ENCODE results near the gene FOXN3. TPM values are rescaled to one million over a fixed set of nuclear protein-coding genes. Genes with fewer than 3 reads are reported as not detected.

Gene FOXN3
- polyA plus RNA-seq, 1 donor (not counting 4 experiments of a cell fraction or from before 2014, with no cell fraction given), result 10.2 TPM

DNA sequence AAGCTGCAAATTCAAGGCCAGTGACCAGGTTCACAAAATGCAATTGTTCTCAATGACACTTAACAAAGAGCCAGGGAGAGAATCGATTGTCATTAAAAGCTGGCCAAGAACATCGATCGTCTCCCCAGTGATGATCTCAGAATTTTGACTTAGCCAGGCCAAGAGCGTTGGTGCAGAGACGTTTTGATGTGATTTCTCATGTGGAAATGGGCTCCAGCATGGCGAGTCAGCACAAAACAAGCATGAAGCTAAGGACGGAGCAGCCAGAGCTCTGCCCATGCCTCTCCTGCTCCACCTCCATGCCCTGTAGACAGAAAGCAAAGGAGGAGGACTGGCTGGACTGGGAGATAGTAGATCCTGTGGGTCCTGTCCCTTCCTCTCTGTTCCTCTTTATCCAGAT is 270.8 kb downstream of the FOXN3 start:
- H3K9ac ChIP-seq (ENCODE audit: control insufficient read depth, extremely low read depth, insufficient read depth, low read length), result no peak overlapping the region
- DNase-seq (ENCODE audit: low read depth, low spot score), result no peak
- no peak overlapping the region for H2AFZ ChIP-seq (ENCODE audit: control insufficient read depth, low read length)
- no peaks in the 10 kb centered on the region for H3K79me2 ChIP-seq (ENCODE audit: control insufficient read depth, insufficient read depth, low read length)
- no peaks in the 10 kb centered on the region for H3K9me1 ChIP-seq (ENCODE audit: control insufficient read depth, extremely low read depth, insufficient read depth, low read length)
- no peaks in the 10 kb centered on the region for H4K20me1 ChIP-seq (ENCODE audit: control insufficient read depth, extremely low read depth, insufficient read depth, low read length)
- peaks cover 14% of the 10 kb centered on the region for H3K27me3 ChIP-seq (ENCODE audit: control insufficient read depth, extremely low read depth, insufficient read depth, low read length)
- H3K27ac ChIP-seq (ENCODE audit: control insufficient read depth, insufficient read depth, low read length), result no peak overlapping the region
- no peaks in the 10 kb centered on the region for H3K9me3 ChIP-seq (ENCODE audit: control insufficient read depth, low read depth, low read length)
- dilution Hi-C loops (cut with MboI; ENCODE audit: extremely low pct_ligation_motif_present, low sequenced_read_pairs), result no loop called here
- no peak for TF ChIP-seq EZH2 (IDR thresholded peaks at IDR 0.05; ENCODE audit: low read length)
- TF ChIP-seq, protein P1, sequence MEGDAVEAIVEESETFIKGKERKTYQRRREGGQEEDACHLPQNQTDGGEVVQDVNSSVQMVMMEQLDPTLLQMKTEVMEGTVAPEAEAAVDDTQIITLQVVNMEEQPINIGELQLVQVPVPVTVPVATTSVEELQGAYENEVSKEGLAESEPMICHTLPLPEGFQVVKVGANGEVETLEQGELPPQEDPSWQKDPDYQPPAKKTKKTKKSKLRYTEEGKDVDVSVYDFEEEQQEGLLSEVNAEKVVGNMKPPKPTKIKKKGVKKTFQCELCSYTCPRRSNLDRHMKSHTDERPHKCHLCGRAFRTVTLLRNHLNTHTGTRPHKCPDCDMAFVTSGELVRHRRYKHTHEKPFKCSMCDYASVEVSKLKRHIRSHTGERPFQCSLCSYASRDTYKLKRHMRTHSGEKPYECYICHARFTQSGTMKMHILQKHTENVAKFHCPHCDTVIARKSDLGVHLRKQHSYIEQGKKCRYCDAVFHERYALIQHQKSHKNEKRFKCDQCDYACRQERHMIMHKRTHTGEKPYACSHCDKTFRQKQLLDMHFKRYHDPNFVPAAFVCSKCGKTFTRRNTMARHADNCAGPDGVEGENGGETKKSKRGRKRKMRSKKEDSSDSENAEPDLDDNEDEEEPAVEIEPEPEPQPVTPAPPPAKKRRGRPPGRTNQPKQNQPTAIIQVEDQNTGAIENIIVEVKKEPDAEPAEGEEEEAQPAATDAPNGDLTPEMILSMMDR (optimal IDR thresholded peaks at IDR 0.05 in 1 of 3, IDR thresholded peaks at IDR 0.05 in 1 of 3, conservative IDR thresholded peaks at IDR 0.05 in 1 of 3; ENCODE audit: extremely low read depth in 1 of 3, insufficient read depth in 2 of 3, low read length in 3 of 3), result no peak
- peaks cover 8% of the 10 kb centered on the region for H3K4me1 ChIP-seq (ENCODE audit: control insufficient read depth, extremely low read depth, insufficient read depth, low read length)
- H3K36me3 ChIP-seq (ENCODE audit: control insufficient read depth in 2 of 2, extremely low read depth in 1 of 2, insufficient read depth in 2 of 2, low read length in 2 of 2), result no peaks in the 10 kb centered on the region
- H3K4me2 ChIP-seq (ENCODE audit: control insufficient read depth, extremely low read depth, insufficient read depth, low read depth, low read length), result no peak overlapping the region
- no peak for FAIRE-seq
- no peak overlapping the region for H3K4me3 ChIP-seq (ENCODE audit: control insufficient read depth in 2 of 3, extremely low read depth in 1 of 3, insufficient read depth in 2 of 3, low read depth in 1 of 3, low read length in 3 of 3)

DNA sequence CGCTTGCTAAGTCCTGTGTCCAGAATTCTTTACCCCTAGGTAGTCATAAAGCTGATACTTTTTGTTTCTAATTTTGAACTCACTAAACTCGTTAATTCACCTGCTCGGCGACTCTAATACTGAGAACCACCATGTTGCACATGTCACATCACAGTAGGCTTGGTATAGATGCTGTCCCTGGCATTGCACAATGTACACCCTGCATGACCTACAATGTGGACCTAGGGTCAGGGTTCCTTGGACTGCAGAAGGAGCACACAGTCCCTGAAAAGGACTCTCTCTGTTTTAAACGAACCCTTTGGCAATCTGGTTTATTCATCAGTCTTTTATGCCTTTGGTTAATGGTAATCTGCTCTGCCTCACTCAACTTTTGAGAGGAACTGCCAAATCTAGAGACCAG is 272.4 kb downstream of the FOXN3 start:
- H2AFZ ChIP-seq (ENCODE audit: control insufficient read depth, low read length), result no peak overlapping the region
- no peak overlapping the region for H3K9ac ChIP-seq (ENCODE audit: control insufficient read depth, extremely low read depth, insufficient read depth, low read length)
- H3K27me3 ChIP-seq (ENCODE audit: control insufficient read depth, extremely low read depth, insufficient read depth, low read length), result peaks cover 14% of the 10 kb centered on the region
- no peaks in the 10 kb centered on the region for H3K36me3 ChIP-seq (ENCODE audit: control insufficient read depth in 2 of 2, extremely low read depth in 1 of 2, insufficient read depth in 2 of 2, low read length in 2 of 2)
- H3K79me2 ChIP-seq (ENCODE audit: control insufficient read depth, insufficient read depth, low read length), result no peaks in the 10 kb centered on the region
- FAIRE-seq, result no peak
- TF ChIP-seq EZH2 (IDR thresholded peaks at IDR 0.05; ENCODE audit: low read length), result no peak
- TF ChIP-seq, protein P1 (optimal IDR thresholded peaks at IDR 0.05 in 1 of 3, IDR thresholded peaks at IDR 0.05 in 1 of 3, conservative IDR thresholded peaks at IDR 0.05 in 1 of 3; ENCODE audit: extremely low read depth in 1 of 3, insufficient read depth in 2 of 3, low read length in 3 of 3), result no peak
- H3K4me1 ChIP-seq (ENCODE audit: control insufficient read depth, extremely low read depth, insufficient read depth, low read length), result peaks cover 8% of the 10 kb centered on the region
- dilution Hi-C loops (cut with MboI; ENCODE audit: extremely low pct_ligation_motif_present, low sequenced_read_pairs), result no loop called here
- no peaks in the 10 kb centered on the region for H3K9me1 ChIP-seq (ENCODE audit: control insufficient read depth, extremely low read depth, insufficient read depth, low read length)
- no peak overlapping the region for H3K4me3 ChIP-seq (ENCODE audit: control insufficient read depth in 2 of 3, extremely low read depth in 1 of 3, insufficient read depth in 2 of 3, low read depth in 1 of 3, low read length in 3 of 3)
- no peaks in the 10 kb centered on the region for H3K9me3 ChIP-seq (ENCODE audit: control insufficient read depth, low read depth, low read length)
- no peak overlapping the region for H3K27ac ChIP-seq (ENCODE audit: control insufficient read depth, insufficient read depth, low read length)
- H3K4me2 ChIP-seq (ENCODE audit: control insufficient read depth, extremely low read depth, insufficient read depth, low read depth, low read length), result no peak overlapping the region
- H4K20me1 ChIP-seq (ENCODE audit: control insufficient read depth, extremely low read depth, insufficient read depth, low read length), result no peaks in the 10 kb centered on the region
- no peak for DNase-seq (ENCODE audit: low read depth, low spot score)
